Activated CD4-positive, alpha-beta T cell treated with anti-CD3 and anti-CD28 coated beads for 48 hours (primary cell): ENCODE measurements around the gene GFRA4.

Experiments
- DNase-seq: peaks from one replicate; pipeline ENCODE4 v3.0.0-alpha.2; 2020

GFRA4 gene, protein sequence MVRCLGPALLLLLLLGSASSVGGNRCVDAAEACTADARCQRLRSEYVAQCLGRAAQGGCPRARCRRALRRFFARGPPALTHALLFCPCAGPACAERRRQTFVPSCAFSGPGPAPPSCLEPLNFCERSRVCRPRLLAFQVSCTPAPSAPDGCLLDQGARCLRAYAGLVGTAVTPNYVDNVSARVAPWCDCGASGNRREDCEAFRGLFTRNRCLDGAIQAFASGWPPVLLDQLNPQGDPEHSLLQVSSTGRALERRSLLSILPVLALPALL

DNA sequence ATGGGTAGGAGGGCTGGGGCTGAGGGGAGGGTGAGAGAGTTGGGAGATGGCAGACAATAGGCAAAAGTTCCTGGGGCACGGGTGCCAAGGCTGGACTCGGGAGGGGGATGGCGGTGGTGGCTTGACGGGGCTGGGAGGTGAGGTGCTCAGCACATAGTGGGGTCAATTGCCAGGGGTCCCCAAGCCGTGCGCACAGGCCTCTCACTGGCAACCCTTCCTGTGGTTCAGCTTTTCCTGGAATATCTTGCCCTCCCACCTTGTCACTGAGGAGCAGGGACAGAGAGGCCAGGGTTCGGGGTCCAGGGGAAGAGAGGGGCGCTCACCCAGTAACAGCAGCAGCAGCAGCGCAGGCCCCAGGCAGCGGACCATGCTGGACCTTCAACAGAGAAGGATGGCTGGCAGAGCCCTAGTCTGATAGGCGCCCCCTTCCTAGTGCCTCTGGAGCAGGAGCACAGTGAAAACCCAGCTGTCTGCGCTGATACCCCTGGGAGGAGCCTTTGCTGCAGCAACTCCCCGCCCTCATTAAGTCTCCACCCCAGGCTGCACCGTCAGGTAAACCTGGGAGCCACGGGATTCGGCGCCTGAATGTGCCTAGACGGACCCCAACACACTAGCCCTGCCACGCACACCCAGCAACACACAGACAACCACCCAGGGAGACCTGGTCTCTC lies at the start of gene GFRA4:
TSS of gene GFRA4 (minus strand) at position 369 of the 671 bp plus-strand sequence. CDS start at position 369, 0 bp downstream.
- DNase-seq, result no peak

DNA sequence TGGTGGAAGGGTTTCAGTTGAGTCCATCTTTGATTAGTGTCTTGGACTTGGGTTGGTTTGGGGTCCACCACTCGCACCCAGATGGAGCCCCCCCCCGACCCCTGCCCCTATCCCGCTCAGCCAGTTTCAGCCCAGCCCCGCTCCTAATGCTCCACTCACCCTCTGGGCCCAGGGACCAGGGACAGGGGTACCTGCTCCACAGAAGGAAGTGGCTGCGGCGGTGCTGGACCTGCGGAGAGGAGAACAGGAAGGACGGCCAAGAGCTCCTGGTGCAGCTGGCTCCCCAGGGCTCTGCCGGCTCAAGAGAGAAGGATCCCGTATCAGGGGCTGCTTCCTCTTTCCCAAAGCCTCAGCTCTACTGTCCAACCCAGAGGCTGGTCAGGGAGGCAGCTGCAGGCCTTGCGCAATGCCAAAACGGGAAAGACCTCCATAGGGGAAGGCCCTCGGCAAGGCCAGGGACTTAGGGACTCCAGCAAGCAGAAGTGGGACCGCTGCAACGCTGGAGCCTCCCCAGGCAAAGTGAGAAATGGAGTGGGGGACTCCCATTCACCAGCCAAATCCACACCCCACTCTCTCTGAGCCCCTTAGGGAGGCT lies 49.2 kb upstream of the GFRA4 start, which contains the start of gene SIGLEC1:
TSS of gene SIGLEC1 (minus strand) at position 322 of the 595 bp plus-strand sequence. CDS start 5,472 bp downstream, outside the sequence.
- DNase-seq, result no peak

DNA sequence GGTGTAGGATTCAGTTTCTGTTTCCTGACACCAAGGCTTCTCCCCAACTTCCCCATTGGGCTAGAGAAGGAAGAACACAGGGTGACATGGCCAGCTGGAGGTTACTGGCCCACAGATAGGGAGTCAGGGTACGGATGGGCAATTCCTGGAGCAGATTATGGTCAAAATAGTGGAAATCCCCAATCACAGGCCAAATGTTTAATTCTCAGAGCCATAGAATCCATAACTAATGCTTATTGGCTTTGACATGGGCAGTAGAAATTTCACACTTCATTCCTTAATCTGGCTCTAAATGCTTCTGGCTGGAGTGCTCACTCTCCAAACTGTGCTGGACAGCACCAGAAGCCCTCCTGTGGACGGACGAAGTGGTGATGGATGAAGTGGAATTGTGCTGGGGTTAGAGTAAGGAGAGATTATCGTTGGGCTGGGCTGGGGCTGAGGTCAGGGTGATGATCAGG lies 48.3 kb upstream of the GFRA4 start:
- DNase-seq, result no peak

DNA sequence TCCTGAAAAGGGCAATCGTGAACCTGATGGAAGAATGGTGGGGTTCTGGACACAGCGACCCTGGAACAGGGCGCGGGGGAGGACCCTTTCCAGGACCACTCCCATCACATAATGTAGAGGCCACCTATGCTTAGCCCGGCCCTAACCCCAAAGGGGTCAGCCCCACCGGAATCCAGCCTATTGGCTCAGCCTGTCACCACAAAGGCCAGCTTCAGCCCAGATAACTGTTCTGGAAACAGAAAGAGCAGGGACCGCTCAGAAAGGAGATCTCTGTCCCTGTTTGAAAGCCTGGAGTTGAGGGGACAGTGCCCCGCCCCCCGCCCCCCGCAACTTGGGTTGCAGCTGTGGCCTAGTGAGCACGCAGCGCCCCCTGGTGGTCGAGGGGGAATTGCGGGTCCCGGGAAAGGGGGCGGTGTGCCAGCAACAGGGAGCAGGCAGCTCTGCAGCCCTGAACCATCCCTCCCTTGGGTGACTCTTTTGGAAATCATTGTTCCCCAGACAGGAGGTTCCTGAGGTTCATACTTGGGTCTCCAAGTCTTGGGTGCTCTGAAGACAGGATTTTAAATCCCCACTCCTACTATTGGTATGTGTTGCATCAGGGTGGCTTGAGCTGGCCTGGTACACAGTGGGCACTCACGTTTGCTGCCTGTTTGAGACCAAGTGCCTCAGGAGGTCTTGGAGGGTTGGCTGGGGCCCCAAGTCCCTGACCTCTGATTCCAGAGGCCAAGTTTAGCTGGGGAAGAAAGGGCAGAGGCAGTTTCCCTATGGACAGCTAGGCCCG lies 47.7 kb upstream of the GFRA4 start:
- DNase-seq, result peak; percentile 85

DNA sequence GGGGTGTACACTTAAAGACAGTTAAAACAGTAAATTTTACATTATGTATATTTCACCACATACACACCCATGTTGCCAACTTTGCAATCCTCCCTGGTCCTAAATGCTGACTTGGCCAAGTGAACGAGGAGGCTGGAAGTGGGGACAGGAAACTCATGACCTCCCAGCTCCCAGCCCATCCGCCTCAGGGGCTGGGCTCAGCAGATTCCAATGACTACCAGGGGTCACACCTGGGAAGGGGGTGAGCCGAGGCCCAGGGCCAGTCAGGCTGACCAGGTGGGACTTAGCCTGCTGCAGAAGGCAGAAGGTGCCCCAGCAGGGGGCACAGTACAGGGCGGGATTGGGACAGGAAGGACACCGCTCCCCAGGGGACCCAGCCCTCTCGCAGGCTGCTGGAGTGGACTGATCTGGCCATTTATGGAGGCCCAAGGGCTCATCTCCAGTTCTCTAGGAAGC lies 46.8 kb upstream of the GFRA4 start:
- no peak for DNase-seq

DNA sequence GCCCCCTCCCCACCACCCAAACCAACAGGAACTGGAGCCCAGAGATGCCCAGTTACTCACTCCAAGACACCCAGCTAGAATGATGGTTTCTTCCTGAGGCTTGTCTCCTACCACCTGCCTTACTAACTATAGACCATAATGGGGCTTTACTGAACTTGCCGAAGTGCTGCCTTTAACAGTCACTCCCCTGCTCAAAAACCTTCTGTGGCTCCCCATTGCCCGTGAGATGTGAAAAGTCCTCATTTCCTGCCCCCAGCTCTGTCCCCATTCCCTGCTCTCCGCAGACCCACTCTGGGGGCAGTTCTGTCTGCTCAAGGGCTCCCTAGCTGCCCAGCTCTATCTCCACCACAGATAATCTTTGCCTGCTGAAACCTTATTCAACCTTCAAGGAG lies 44.3 kb upstream of the GFRA4 start:
- DNase-seq, result no peak

DNA sequence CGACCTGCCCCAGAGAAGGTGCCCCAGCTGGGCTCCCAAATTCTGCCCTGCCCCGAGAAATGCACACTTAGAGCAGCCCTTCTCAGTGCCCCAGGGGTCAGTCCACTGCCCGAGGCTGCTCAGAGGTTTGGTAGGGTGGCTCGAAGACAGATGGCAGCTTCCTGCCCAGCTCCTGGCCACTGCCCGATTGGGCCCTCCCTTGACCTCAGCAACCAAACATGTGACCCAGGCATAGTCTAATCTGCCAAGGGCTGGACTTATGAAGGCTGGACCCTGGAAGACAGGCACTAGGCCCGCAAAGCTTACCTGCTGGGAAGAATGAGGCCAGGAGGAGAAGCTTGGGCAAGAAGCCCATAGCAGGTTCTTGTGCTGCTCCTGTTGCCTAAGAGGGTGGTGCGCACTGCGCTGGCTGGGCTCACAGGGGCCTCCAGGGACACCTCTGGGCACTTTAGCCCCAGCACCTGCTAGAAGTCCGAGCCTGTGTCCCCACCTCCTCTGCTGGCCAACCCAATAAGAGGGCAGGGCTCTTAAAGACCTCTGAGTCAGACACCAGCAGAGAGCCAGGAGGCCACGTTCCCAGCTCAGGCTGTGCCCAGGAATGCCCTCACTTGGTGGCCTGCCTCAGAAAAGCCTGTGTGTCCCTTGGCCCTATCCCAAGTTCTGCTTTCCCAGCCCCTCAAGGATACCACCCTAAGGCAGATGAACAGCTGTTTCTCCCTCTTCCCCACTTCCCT lies 43.7 kb upstream of the GFRA4 start:
- no peak for DNase-seq

DNA sequence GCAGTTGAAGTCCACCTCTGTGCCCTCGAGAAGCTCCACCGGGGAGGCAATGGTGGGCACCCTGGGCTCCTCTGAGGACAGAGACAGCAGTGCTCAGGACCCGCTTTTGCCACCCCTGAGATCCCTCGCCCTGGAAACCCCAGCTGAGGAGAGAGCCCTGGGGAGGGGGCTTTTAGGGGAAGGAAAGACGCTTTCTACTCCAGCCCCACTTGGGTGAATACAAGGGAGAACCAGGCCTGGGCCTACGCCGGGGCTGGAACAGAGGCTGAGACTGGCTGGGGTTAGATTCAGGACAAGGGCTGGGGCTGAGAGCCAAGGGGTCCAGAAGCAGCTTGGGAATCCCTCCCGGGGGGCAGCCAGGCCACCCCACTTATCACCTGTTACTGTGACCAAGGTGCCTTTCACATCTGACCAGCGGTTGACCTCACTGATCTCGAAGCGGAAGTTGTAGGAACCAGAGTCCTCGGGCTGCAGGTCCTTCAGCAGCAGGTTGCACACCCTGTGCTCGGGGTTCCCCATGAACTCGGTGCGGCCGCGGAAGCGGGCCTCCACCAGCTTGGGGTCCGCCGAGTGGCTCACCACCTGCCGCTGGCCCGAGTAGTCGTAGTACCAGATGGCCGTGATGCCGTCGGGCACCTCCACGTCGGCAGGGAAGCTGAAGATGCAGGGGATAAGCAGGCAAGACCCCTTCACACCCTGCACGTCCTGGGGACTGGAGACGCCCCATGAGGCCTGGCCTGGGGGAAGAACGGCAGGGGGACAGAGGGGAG lies 43.0 kb upstream of the GFRA4 start:
- no peak for DNase-seq

DNA sequence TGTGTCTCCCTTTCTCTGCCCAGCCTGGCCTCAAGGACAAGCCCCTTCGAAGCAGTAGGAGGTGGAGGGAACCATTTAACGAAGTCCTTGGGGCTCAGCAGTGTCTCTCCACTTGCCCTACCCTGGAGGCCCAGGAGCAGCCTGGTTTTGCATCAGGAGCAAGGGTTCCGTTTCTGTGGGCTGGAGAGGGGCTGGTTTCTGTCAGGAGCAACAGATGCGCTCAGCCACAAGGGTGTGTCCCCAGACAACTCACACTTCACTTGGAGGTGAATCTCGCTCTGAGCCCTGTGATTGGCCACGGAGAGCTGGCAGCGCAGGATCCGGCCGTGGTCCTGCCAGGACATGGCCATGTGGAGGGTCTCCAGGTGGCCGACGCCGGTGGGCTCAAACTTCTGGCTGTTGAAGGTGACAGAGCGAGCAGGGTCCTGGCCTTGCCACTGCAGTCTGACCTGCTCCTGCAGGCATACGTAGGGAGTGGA lies 42.3 kb upstream of the GFRA4 start:
- DNase-seq, result no peak

DNA sequence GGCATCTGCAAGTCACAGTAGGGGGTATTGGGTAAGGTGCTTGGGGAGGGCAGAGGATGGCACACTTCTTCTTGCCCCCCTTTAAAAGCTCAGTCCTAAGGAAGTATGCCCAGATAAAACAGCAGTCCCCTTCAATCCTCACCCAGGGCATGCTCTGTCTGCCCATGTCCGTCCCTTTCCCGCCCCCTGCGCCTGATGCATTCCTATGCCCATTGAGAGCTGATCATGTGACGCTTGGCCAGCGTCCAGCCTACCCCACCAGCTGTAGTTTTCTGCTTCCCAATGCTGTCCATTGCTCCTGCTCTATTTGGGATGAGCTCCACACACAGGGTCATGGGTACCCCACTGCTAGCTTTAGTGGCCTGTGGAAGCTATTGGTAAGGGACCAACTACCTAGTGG lies 40.9 kb upstream of the GFRA4 start:
- DNase-seq, result no peak

DNA sequence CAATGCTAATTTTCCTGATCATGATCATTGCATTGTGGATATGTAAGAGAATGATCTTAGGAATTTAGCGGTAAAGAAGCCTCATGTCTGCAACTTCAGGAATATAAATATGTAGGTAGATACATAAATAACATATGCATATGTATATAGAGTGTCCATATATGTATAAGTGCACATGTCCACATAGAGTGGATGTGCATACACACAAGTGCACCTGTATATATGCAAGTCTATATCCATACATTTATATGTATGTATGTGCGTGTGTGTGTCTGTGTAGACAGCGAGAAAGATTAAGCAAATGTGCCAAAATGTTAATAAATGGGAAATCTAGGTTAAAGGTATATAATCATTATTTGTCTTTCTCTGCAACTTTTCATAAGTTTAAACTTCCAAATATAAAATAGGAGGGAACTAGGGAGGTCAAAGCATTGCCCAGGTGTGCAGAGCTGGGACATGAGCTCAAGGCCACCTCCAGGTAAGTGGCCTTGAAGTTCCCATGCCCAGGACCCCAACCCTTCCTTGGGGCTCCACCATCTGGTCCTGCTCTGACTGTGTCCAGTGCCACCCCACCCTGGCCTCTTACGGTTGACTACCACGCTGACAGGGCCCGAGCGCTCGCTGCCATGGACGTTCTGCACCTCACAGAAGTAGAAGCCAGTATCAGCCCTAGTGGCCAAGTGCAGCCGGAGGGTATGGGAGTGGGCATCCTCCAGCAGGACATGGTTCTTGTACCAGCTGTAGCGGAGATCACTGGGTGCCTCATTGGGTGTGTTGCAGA lies 39.6 kb upstream of the GFRA4 start:
- no peak for DNase-seq

DNA sequence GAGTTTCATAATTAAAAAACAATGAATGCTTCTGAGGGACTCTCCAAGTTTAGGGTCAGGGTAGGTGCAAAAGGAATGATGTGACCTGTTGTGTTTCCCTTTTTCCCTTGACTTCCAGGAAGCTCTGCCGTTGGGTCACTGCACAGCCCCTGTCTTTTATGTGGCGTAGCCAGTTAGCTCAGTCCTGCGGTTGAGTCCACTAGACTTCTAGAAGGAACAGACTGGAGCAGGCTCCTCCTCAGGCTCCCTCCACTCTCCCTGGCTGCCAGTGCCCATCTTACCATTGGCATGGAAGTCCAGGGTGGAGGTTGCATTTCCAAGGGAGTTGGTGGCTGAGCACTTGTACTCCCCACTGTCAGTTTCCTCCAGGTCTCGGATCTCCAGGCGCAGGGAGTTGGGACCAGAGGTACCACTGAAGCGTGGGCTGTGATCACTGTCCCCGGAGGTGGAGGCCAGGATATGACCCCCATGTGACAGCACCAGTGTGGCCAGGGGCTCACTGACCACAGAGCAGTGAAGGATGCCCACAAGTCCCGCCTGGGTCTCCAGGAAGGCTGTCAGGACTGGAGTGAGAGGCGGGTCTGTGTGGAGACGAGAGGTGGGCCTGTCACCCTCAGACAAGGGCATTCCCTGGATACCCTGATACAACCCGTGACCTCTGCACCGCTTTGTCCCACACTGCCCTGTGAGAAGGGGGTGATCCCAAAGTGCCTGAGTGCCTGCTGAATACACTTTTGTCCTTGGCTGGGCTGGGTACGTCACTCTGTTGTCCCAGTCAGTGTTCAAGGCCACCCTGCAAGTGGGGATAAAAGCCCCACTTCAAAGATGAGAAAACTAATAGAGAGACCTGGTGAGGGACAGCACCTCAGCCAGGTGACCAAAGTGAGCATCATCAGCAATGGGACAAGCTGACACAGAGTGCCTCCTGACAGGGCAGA lies 38.1 kb upstream of the GFRA4 start:
- no peak for DNase-seq

DNA sequence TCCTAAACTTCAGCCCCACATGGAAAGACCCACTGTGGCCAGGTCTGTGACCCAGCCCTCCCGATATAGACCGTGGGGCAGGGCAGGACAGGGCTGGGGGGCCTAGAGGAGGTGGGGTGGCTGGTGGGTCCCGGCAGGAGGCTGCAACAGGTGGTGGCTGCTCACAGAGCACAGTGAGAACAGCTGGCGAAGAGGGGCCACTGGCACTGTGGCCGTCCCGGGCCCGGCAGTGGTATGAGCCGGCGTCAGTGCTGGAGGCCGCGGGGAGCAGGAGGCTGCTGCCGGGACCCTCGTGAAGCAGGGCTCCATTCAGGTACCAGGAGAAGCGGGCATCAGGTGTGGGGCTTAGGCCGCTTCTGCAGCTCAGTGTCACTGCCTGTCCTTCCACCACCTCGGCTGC lies 35.8 kb upstream of the GFRA4 start:
- no peak for DNase-seq

DNA sequence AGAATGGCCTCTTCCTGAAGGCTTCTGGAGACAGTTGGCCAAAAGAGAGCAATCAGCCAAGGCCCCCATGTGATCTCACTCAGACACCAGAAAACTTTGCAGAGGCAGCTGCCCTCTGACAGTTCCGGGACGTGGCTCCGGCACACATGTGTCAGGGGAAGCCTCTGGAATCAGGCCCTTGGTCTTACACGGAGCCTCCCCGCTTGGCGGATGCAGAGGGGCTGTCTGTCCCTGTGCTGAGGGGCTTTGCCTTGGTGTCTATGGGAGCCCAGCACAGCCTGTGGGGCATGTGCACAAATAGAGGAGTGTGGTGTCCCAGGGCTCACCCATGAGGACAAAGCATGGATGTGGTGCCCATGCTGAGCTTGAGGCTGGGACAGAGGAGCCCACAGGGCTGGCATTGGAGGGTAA lies 35.4 kb upstream of the GFRA4 start:
- no peak for DNase-seq

DNA sequence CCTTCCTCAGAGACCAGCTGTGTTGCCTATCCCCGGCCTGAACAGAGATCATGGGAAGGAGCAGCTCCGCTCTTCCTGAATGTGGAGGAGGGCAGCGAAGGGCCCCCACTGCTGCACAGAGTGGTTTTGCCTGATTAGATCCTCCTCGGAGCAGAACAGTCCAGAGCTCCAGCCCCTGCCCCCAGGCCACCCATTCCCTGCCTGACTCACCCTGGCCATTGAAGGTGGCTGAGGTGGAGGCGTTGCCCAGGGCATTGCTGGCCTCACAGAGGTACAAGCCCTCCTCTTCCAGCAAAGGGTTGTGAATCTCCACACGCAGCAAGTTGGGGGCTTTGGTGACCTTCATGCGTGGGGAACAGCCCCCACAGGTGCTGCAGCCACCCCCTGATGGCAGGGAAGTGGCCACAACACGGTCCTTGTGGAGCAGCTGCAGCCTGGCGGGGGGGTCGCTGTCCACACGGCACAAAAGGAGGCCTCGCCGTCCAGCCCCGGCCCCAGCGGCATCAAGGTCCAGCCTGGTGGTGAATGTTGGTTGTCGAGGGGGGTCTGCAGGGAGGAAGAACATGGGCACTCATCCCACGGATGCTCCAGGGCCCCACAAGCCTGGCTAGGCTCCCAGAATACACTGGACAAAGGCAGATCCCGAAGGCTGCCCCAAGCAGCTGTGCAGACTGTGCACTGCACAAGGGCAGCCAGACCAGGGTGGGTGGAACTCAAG lies 34.5 kb upstream of the GFRA4 start:
- no peak for DNase-seq

DNA sequence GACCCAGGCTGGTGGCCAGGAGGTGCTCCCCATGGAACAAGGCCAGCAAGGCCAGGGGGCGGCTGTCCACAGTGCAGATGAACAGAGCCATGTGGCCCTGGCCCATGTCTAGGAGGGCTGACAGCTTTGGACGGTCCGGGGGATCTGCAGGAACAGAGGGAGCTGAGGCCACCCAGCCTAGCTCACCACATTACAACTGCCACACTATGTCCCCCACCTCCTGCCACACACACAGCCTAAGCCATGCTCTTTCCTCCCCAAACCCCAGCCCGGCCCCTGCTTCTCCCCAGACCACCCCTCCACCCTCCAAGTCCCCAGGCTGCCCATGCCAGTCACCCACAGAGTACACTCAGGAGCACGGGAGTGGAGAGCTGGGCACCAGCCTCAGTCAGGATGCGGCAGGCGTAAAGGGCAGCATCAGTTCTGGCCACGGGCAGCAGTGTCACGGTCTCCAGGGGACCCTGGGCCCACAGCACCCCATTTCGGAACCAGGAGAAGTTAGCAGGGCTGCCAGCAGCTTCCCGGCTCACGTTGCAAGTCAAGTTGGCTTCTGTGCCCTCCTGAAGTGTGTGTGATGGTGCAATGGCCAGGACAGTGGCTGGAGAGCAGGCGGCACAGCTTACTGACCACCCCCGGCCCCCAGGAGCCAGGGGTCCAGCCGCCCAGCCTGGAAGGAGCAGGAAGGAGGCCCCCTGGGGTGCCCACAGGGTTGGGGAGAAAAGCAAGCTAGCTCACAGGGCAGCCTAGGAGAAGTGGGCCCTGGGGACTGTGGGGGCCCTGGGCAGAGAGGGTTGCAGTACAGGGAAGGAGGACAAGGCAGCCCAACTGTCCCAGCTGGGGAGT lies 33.8 kb upstream of the GFRA4 start:
- no peak for DNase-seq

DNA sequence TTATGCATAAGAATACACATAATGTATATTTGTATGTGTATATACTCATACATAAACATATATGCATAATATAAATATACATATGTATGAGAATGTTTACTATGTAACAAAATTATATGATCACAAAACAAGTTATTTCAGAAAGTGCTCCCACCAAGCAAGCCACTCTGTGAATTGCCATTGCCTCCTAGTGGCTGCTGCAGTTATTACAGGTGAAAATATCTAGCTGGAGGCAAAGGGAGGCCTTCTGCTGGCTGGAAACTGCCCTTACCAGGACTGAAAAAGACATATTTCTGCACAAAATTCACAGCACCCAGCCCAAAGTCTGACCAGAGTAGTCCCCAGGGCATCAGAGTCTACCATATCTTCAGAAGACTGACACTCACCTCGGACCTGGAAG lies 33.0 kb upstream of the GFRA4 start:
- DNase-seq, result peak; percentile 27

DNA sequence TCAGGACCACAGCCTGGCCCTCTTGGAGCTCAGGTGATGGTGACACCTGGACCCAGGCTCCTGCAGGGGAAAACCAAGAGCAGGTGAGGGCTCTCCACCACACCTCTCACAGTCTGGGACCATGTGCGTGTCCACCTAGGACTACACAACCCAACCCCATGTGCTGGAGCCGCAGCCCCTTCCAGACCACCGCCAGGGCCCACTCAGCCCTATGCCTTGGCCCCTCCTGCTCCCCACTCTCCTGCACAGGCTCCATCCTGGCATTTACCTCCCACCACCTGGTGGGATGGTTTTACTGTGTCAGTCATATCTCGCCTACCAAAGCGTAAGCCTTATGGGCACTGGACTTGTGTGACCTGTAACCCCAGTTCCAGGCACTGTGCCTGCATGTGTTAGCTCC lies 31.7 kb upstream of the GFRA4 start:
- no peak for DNase-seq
